Umbilical cord (tissue), 2 donors: ENCODE measurements around the gene STARD9. TPM values are rescaled to one million over a fixed set of nuclear protein-coding genes. Genes with fewer than 3 reads are reported as not detected.
"Not testable (repeated sequence)": the region's sequence is repeated elsewhere in the genome, so short reads cannot be mapped to it uniquely, and the experiment has no call there.

ENCODE experiments used
- DNase-seq: peaks from one replicate; pipeline ENCODE4 v3.0.0-alpha.2; 2015; ENCODE audit warnings: low spot score
- total RNA-seq: library from RNA; depleted of rRNA; stranded (reverse); fragments of >200 nt; gene quantifications from one replicate; pipeline ENCODE4 v1.2.3, GENCODE V29; 2014; ENCODE audit warnings: low replicate concordance; ENCODE audit not compliant: insufficient read depth

STARD9 gene
- total RNA-seq, 1 donor from 2014 or later: 20.5 TPM

- not testable (repeated sequence) for DNase-seq
Measured at GRCh38 chr15:42764154-42764731, 188.8 kb downstream of the STARD9 start.

DNA sequence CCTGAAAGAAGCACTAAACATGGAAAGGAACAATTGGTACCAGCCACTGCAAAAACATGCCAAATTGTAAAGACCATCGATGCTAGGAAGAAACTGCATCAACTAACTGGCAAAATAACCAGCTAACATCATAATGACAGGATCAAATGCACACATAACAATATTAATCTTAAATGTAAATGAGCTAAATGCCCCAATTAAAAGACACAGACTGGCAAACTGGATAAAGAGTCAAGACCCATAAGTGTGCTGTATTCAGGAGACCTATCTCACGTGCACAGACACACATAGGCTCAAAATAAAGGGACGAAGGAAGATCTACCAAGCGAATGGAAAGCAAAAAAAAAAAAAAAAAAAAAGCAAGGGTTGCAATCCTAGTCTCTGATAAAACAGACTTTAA lies 190.7 kb downstream of the STARD9 start:
- not testable (repeated sequence) for DNase-seq

Other genes with a start within 250 kb of the STARD9 start
- 5.5 TPM for gene CAPN3, start 216.1 kb upstream of the STARD9 start, total RNA-seq
- gene ZNF106, start 84.5 kb upstream of the STARD9 start, total RNA-seq: 80.2 TPM
- 77.5 TPM for gene SNAP23, start 80.0 kb upstream of the STARD9 start, total RNA-seq
- 12.3 TPM for gene LRRC57, start 26.8 kb upstream of the STARD9 start, total RNA-seq
- gene HAUS2, start 26.8 kb upstream of the STARD9 start, total RNA-seq: 52.7 TPM
- 6.0 TPM for gene CDAN1, start 161.5 kb downstream of the STARD9 start, total RNA-seq